Activated CD4-positive, alpha-beta memory T cell treated with anti-CD3 and anti-CD28 coated beads for 36 hours (primary cell): Measurements from ENCODE around the gene TTYH3. TPM values are rescaled to one million over a fixed set of nuclear protein-coding genes. Genes with fewer than 3 reads are reported as not detected.
A peak's percentile ranks its signal among the peaks of the same experiment; 100 is the strongest.
"Not testable (repeated sequence)": the region's sequence is repeated elsewhere in the genome, so short reads cannot be mapped to it uniquely, and the experiment has no call there.

Experiments used
- CTCF ChIA-PET: fragments of 350-600 bp; sonication (Branson Sonifier 250); formaldehyde crosslinking; loops from one replicate; lab custom pipeline; 2021; ENCODE audit warnings: antibody characterized with exemption, inconsistent platforms; lab: Charles Lee
- POLR2A ChIA-PET: fragments of 350-600 bp; sonication (Branson Sonifier 250); formaldehyde crosslinking; loops from one replicate; lab custom pipeline; 2021; ENCODE audit warnings: antibody characterized with exemption; lab: Charles Lee
- DNase-seq: peaks from one replicate; pipeline ENCODE4 v3.0.0-alpha.2; 2020
- H3K27ac Mint-ChIP-seq: one replicate; pipeline ENCODE4 v1.8.0; 2021; ENCODE audit warnings: mixed read lengths
- H3K27me3 Mint-ChIP-seq: one replicate; pipeline ENCODE4 v1.8.0; 2021; ENCODE audit warnings: mixed read lengths
- H3K36me3 Mint-ChIP-seq: one replicate; pipeline ENCODE4 v1.8.0; 2021; ENCODE audit warnings: mixed read lengths
- H3K4me1 Mint-ChIP-seq: one replicate; pipeline ENCODE4 v1.8.0; 2021; ENCODE audit warnings: low read depth, mixed read lengths
- H3K4me3 Mint-ChIP-seq: one replicate; pipeline ENCODE4 v1.8.0; 2021; ENCODE audit warnings: mild to moderate bottlenecking, mixed read lengths
- H3K9me3 Mint-ChIP-seq: one replicate; pipeline ENCODE4 v1.8.0; 2021; ENCODE audit warnings: mixed read lengths
- intact Hi-C: fragments of 100-400 bp; cut with micrococcal nuclease; formaldehyde crosslinking; loops from one replicate; pipeline ENCODE4 v1.15.1; 2023
- total RNA-seq, 2 experiments: library from RNA; stranded (reverse); gene quantifications; one replicate each; pipeline ENCODE4 v1.2.3, GENCODE V29; 2021

TTYH3 gene
- total RNA-seq, 2 experiments from 2014 or later, result 13.5 to 14.8 TPM

DNA sequence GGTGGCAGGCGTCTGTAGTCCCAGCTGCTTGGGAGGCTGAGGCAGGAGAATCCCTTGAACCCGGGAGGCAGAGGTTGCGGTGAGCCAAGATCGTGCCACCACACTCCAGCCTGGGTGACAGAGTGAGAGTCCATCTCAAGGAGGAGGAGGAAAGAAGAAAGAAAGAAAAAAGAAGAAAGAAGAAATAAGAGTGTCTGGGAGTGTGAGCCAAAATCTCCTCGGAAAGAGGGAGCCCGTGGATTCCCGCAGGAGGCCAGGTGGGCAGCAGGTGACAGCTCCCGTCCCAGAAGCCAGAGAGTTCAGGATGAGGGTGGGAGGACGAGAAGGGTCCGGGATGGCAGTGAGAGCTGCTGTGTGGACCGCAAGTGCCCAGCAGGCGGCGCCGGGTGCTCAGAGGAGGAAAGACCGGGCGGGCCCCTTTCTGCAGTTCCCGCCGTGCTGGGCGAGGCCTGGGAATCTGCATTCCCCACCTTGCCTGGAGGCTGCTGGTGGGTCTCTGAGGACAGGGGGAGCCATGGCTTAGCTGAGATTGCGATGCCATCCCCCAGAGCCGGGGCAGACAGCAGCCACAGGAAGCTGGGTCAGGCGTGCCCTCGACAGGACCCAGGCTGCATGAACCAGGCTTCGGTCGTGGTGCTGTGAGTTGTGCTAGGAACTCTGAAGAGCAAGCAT, 39.1 kb downstream of the TTYH3 start:
- CTCF ChIA-PET, result interaction anchor here (0.5 to 11.8 kb wide), 24 partner anchors 8 to 222 kb away, joined by 3 to 115 read pairs (median 4); no protein-coding TSS in a partner anchor
- no peak overlapping the region for H3K4me3 Mint-ChIP-seq
- no peaks in the 10 kb centered on the region for H3K36me3 Mint-ChIP-seq
- intact Hi-C loops, result loop anchor here (1.0 kb wide), 1 partner anchor 39 kb away; no protein-coding TSS in a partner anchor
- POLR2A ChIA-PET, result interaction anchor here (0.9 kb wide), 1 partner anchor 39 kb away, joined by 3 read pairs; no protein-coding TSS in a partner anchor
- DNase-seq, result peak; percentile 80
- no peaks in the 10 kb centered on the region for H3K9me3 Mint-ChIP-seq
- H3K27me3 Mint-ChIP-seq, result peaks cover 8% of the 10 kb centered on the region
- H3K4me1 Mint-ChIP-seq, result peaks cover 6% of the 10 kb centered on the region
- H3K27ac Mint-ChIP-seq, result no peak overlapping the region

DNA sequence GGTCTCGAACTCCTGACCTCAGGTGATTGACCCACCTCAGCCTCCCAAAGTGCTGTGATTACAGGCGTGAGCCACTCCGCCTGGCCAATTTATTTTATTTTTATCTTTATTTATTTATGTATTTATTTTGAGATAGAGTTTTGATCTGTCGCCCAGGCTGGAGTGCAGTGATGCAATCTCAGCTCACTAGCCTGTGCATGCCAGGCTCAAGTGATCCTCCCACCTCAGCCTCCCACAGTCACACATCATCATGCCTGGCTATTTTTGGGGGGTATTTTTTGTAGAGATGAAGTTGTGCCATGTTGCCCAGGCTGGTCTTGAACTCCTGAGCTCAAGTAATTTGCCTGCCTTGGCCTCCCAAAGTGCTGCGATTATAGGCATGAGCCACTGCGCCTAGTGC, 41.4 kb downstream of the TTYH3 start:
- not testable (repeated sequence) for H3K9me3 Mint-ChIP-seq

DNA sequence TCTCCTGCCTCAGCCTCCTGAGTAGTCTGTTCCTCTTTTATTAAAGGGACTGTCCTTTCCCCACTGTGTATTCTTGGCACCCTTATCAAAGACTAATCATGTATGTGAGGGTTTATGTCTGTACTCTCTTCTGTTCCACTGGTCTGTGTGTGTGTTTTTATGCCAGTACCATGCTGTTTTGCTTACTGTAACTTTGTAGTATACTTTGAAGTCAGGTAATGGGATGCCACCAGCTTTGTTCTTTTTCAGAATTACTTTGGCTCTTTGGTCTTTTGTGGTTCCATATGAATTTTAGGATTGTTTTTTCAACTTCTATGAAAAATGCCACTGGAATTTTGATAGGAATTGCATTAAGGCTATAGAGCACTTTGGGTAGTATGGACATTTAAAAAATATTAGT, 42.1 kb downstream of the TTYH3 start:
- no peak for DNase-seq
- H3K27me3 Mint-ChIP-seq, result peaks cover 3% of the 10 kb centered on the region
- intact Hi-C loops, result no loop called here
- no peak overlapping the region for H3K4me3 Mint-ChIP-seq
- no peak overlapping the region for H3K27ac Mint-ChIP-seq
- peaks cover 6% of the 10 kb centered on the region for H3K4me1 Mint-ChIP-seq
- H3K36me3 Mint-ChIP-seq, result no peaks in the 10 kb centered on the region
- ChIA-PET CTCF (interaction anchor here (0.6 to 11.8 kb wide), 3 partner anchors 36 to 42 kb away, joined by 3 to 115 read pairs (median 3); no protein-coding TSS in a partner anchor), POLR2A (no interaction called here)
- H3K9me3 Mint-ChIP-seq, result no peaks in the 10 kb centered on the region

More for the DNA sequence above, 41.4 kb downstream of the TTYH3 start:
- CTCF ChIA-PET, result interaction anchor here (0.6 to 11.8 kb wide), 3 partner anchors 36 to 43 kb away, joined by 3 to 115 read pairs (median 3); no protein-coding TSS in a partner anchor
- H3K27ac Mint-ChIP-seq, H3K4me1 Mint-ChIP-seq, H3K27me3 Mint-ChIP-seq, intact Hi-C loops, POLR2A ChIA-PET, DNase-seq, H3K4me3 Mint-ChIP-seq, H3K36me3 Mint-ChIP-seq: not testable (repeated sequence)

DNA sequence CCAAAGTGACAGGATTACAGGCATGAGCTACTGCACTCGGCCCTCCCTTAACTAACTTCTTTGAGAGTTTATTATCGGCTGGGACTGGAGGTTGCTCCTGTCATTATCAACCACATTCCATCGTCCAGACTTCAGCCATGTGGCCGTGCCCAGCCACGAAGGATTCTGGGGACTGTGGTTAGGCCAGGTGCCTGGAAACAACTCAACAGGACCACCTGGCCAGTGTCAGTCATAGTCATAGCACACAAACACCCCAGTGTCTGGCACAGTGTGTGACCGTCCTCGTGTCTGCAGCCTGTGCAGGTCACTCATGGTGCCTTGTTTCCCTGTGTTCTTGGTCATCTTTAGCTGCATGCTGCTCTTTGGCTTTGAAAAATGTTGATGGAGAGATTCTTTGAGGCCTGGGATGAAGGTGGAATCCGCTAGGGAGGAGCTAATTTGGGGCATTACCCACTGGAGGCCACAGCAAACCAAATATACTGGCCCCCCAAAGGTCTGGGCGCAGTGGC, 43.5 kb downstream of the TTYH3 start:
- Mint-ChIP-seq H3K36me3 (no peaks in the 10 kb centered on the region), H3K9me3 (no peaks in the 10 kb centered on the region), H3K4me1 (peaks cover 6% of the 10 kb centered on the region), H3K4me3 (no peak overlapping the region), H3K27ac (no peak overlapping the region), H3K27me3 (peaks cover 2% of the 10 kb centered on the region)
- POLR2A ChIA-PET, result no interaction called here
- DNase-seq, result no peak
- CTCF ChIA-PET, result interaction anchor here (11.8 kb wide), 1 partner anchor 34 kb away, joined by 115 read pairs; no protein-coding TSS in a partner anchor
- intact Hi-C loops, result no loop called here

GRCh38 chr7:2676576-2676975, 44.8 kb downstream of the TTYH3 start:
- H3K27me3 Mint-ChIP-seq, intact Hi-C loops, DNase-seq, H3K27ac Mint-ChIP-seq, H3K36me3 Mint-ChIP-seq, H3K9me3 Mint-ChIP-seq, H3K4me1 Mint-ChIP-seq, POLR2A ChIA-PET, CTCF ChIA-PET, H3K4me3 Mint-ChIP-seq: not testable (repeated sequence)

DNA sequence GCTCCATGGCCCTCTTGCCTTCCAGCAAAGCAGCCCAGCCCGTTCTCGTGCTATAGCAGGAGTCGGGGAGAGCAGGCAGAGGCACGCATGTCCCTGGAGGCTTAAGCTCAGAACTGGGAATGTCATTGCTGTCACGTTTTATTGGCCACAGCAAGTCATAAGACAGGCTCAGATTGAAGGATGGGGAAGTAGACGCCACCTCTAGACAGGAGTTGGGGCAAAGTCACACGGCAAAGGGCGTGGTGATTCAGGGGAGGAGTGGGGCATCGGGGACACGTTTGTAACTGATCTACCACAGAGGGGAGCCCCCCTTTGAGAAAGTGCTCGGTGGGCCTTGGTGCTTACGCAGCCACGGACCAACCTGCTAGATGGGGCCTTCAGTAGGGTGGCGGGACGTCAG, 46.7 kb downstream of the TTYH3 start:
- H3K36me3 Mint-ChIP-seq, H3K27ac Mint-ChIP-seq, intact Hi-C loops, DNase-seq, H3K9me3 Mint-ChIP-seq, H3K27me3 Mint-ChIP-seq, POLR2A ChIA-PET, H3K4me3 Mint-ChIP-seq, H3K4me1 Mint-ChIP-seq: not testable (repeated sequence)
- CTCF ChIA-PET, result interaction anchor here (1.0 to 1.5 kb wide), 2 partner anchors 30 to 32 kb away, joined by 3 read pairs; no protein-coding TSS in a partner anchor

- H3K27me3 Mint-ChIP-seq, H3K4me3 Mint-ChIP-seq, H3K9me3 Mint-ChIP-seq, H3K27ac Mint-ChIP-seq, H3K4me1 Mint-ChIP-seq, POLR2A ChIA-PET, DNase-seq, H3K36me3 Mint-ChIP-seq: not testable (repeated sequence)
- CTCF ChIA-PET, result interaction anchor here (0.9 to 4.6 kb wide), 4 partner anchors 20 to 227 kb away, joined by 4 to 39 read pairs (median 14); no protein-coding TSS in a partner anchor
- intact Hi-C loops, result loop anchor here (2.0 kb wide), 1 partner anchor 229 kb away; no protein-coding TSS in a partner anchor
Measured at GRCh38 chr7:2679135-2680127, 47.6 kb downstream of the TTYH3 start.

DNA sequence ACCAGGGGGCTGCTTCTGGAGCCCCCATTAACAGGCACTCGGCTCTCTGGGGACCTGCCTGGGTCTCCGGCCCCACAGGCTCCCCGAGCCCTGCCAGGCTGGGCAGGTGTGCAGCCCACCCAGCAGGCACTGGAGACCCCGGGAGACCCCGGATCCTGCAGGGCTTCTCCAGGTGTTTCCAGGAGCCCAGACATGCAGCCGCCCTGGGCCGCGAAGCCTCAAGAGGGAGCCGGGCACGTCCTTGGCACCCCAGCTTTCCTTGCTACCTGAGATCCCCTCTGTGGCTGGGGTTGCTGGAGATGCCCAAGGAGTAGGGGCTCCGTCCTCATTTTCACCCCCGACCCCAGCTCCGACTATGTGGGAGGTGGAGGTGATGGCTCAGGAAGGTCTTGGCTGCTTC, 48.5 kb downstream of the TTYH3 start:
- Mint-ChIP-seq H3K27ac (no peak overlapping the region), H3K27me3 (peaks cover 3% of the 10 kb centered on the region), H3K36me3 (no peaks in the 10 kb centered on the region), H3K9me3 (no peaks in the 10 kb centered on the region), H3K4me3 (no peak overlapping the region), H3K4me1 (no peaks in the 10 kb centered on the region)
- CTCF ChIA-PET, result interaction anchor here (0.6 to 4.6 kb wide), 10 partner anchors 9 to 248 kb away, joined by 3 to 39 read pairs (median 4); no protein-coding TSS in a partner anchor
- POLR2A ChIA-PET, result no interaction called here
- no peak for DNase-seq
- intact Hi-C loops, result loop anchor here (2.0 kb wide), 1 partner anchor 229 kb away; no protein-coding TSS in a partner anchor

- no peaks in the 10 kb centered on the region for H3K4me1 Mint-ChIP-seq
- ChIA-PET POLR2A (no interaction called here), CTCF (interaction anchor here (0.6 to 4.6 kb wide), 14 partner anchors 8 to 249 kb away, joined by 3 to 39 read pairs (median 3); no protein-coding TSS in a partner anchor)
- H3K27ac Mint-ChIP-seq, result no peak overlapping the region
- no peaks in the 10 kb centered on the region for H3K36me3 Mint-ChIP-seq
- H3K4me3 Mint-ChIP-seq, result no peak overlapping the region
- peaks cover 5% of the 10 kb centered on the region for H3K27me3 Mint-ChIP-seq
- H3K9me3 Mint-ChIP-seq, result no peaks in the 10 kb centered on the region
- DNase-seq, result peak; percentile 72
- intact Hi-C loops, result loop anchor here (2.0 kb wide), 1 partner anchor 230 kb away; no protein-coding TSS in a partner anchor
Measured at GRCh38 chr7:2680792-2681490, 49.2 kb downstream of the TTYH3 start.

DNA sequence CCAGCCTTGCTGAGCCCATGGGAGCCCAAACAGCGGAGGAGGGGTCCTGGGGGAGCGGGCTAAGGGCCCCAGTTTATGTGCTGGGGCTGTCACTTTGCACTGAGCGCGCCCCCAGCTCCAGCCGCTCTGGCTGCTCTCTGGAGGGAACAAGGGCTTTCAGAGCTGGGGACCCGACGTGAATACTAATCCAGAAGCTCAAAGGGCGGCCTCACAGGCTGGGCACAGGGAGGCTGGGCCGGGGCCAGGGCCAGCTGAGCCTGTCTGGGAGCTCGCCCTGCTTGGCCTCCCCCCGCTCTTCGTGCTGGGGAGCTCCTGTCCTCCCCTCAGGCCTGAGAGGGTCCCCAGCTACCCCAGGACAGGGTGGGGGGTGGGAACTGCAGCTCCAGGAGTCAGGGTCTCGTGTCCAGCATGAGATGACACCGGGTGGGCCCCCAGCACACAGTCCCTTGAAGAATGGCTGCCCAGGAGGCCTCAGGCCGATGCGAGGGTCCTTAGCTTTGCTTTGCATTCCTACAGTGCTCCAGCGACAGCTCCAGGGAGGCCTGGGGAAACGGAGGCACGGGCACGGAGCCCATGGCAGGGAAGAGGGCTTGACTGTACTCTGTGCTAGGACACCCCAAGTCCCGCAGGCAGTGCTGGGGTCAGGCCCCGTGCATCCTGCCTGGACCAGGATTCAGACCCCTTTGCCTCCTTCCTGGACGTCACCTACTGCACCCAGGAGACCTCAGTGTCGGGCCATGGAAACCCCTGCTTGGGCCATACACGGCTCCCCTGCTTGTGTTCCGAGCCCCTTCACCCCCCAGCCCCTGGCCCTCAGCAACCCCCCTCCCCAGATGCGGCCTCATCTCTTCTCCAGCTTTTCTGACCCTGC, 50.4 kb downstream of the TTYH3 start:
- Mint-ChIP-seq H3K4me3 (no peak overlapping the region), H3K9me3 (no peaks in the 10 kb centered on the region), H3K36me3 (no peaks in the 10 kb centered on the region), H3K4me1 (no peaks in the 10 kb centered on the region), H3K27me3 (peaks cover 11% of the 10 kb centered on the region), H3K27ac (no peak overlapping the region)
- DNase-seq, result no peak
- POLR2A ChIA-PET, result interaction anchor here (0.6 kb wide), 1 partner anchor 17 kb away, joined by 3 read pairs; no protein-coding TSS in a partner anchor
- CTCF ChIA-PET, result interaction anchor here (0.6 to 4.6 kb wide), 8 partner anchors 10 to 230 kb away, joined by 3 to 39 read pairs (median 3); no protein-coding TSS in a partner anchor
- intact Hi-C loops, result loop anchor here (2.0 kb wide), 1 partner anchor 231 kb away; no protein-coding TSS in a partner anchor
